HG03460 (cell line): ENCODE measurements around the gene CYP27C1.

ENCODE experiments used
- ATAC-seq: cut with Tn5 transposase; IDR thresholded peaks from one replicate; pipeline ENCODE4 v1.9.1; 2021; ENCODE audit not compliant: unreplicated experiment

The CYP27C1 gene

DNA sequence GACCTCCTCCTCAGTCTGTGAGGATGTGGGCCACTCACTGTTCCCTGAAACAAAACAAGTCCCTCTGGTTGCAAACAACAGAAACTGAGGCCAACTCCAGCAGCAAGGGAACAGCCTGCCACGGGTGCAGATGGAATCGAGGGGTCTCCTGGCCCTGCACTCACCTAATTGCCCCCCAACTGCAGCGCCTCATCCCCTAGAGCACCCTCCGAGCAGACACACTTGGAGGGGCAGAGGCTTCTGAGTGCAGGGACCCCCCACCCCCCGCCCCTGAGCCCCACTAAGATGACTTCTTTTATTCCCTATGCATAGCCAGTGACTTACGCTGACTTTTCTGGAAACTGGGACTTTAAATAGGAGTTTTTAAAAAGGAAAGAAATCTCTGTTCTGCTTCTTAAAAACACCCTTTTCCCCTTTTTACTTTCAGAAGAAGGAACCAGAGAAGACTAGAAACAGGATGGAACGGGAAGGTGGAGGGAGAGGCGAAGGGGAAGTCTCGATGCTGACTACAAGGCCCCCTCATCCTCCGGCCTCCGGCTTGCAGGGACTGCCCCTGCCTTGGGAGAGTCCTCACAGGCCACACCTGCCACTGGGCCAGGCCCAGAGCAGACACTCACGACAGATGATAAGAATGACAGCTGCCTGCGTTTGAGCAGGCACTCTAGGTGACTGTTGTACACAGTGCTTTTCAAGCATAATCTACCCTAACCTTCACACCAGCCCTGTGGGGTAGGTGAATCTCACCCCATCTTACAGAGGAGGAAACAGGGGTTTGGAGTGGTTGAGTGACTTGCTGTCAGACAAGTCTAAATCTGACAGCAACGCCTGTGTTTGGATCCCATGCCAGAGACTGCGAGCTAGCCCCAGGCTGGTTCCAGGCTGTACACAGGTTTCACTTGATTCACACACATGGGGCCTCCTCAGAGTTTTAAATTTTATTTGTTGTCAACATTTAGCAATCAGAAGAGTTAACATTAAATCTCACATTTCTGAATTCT lies 85.0 kb downstream of the CYP27C1 start:
- ATAC-seq: no peak

DNA sequence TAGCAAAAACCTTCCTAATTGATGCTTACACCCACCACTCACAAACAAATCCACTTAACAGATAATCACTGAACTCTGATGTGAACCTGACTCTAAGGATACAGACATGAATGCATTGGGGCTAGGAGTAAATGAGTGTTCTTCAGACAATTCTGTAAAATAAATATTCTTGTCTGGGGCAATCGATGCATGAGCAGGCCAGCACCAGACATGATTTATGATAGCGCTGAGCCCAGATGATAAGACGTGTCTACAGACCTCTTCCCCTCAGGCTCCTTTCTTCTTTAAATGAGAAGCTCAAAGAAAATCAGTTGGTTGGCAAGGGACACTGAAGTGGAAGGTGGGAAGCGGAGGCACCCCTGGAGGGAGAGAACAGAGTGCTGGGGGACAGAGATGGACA lies 85.9 kb downstream of the CYP27C1 start:
- ATAC-seq: no peak
